RCC 7860 (cell line): ENCODE data around the gene KCND3.

Source experiments
- DNase-seq: peaks from one replicate; pipeline ENCODE4 v3.0.0-alpha.2; 2015; ENCODE audit warnings: low spot score
- FAIRE-seq: peaks from 2 replicates; lab custom pipeline; 2012; peaks lifted over from hg19 to GRCh38; lab: Jason Lieb, UNC

KCND3 gene

DNA sequence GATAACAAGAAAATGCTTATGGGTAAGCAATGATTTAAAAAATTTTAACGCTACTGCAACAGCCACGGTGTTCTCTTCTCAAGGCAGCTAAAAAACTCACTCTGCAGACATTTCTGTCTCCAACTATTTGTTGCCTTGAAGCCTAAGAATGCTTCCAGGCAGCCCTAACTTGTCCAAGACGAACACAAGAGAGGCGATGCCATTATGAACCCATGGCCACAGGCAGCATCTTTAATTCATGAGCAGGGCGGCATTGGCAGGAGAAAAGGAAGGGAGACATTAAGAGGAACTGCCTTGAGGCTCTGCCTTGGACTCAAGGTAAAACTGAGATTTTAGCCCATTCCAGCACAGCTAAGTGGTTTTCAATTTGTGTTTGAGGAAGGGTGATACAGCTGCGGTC, 67.5 kb downstream of the KCND3 start:
- no peak for FAIRE-seq
- DNase-seq = no peak

- DNase-seq (no peak), FAIRE-seq (no peak)
Measured at GRCh38 chr1:111920221-111921024, 69.0 kb downstream of the KCND3 start.

DNA sequence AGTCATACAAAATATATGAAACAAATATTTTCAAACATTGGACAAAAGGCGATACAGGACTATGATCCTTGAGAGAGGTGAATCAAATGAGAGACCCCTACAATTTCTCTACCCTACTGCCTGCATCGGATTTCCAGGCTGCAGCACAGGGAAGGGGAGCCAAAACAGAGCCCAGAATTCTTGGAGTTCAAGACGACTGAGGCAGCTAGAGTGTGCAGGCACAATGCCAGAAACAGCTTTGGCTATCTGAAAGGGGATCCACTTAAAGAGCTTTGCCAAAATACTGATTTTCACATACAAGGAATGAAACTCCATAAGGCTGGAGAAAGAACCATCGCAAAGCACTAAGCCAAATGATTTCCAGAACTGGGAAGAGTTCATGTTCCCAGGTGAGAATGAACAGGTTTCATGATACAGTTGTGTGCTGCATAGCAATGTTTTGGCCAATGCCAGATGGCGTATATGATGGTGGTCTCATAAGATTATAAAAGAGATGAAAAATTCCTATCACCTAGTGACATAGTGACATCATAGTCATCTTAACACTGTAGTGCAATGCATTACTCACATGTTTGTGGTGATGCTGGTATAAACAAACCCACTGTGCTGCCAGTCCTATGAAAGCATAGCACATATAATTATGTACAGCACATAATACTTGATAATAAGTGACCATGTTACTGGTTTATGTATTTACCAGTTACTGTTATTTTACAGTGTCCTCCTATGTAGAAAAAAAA, 77.5 kb downstream of the KCND3 start:
- FAIRE-seq (no peak), DNase-seq (no peak)

- FAIRE-seq = no peak
Measured at GRCh38 chr1:111911061-111911460, 78.4 kb downstream of the KCND3 start.

GRCh38 chr1:111909030-111909429, 80.4 kb downstream of the KCND3 start:
- no peak for DNase-seq
- no peak for FAIRE-seq

More at GRCh38 chr1:111911061-111911460, 78.4 kb downstream of the KCND3 start:
- DNase-seq = no peak

DNA sequence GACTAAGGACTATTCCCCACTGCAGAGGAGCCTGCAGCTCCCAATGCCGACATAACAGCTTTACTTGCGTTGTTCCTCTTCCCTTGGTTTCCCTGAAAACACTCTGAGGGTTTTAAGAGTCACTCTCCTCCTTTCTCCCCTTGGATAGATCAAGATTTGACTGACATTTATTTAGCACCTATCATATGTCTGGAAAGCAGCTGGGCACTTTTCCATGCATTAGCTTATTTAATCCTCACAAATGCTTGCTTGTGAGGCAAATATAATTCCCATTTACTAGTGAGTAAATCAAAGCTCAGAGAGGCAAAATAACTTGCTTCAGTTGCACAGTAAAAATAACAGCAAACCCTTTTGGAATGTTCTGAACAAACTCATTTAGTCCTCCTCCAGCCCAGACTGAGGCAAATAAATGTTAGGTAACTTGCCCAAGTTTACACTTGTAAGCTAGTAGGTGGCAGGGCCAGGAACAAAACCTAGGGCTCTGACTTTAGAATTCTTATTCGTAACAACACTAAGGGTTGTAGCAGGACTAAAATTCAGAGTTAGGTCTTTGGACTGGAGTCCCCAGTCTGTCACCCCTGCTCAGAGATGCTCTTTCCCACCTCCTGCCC, 81.4 kb downstream of the KCND3 start:
- DNase-seq (no peak), FAIRE-seq (no peak)

DNA sequence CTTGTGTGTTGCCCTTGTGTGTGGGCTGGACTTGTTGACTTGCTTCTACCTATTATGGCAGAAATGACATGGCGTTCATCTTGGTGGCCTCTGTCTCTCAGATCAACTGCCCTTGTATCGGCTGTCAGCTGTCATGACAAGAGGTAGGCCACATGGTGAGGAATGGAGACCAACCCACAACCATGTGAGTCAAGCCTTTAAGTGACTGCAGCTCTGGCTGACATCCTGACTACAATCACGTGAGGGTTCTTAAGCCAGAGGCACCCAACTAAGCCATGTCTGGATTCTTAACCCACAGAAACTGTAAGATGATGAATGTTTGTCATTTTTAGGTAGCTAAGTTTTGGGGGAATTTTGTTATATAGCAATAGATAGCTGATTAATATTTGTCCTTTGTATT, 82.1 kb downstream of the KCND3 start:
- DNase-seq (no peak), FAIRE-seq (no peak)

DNA sequence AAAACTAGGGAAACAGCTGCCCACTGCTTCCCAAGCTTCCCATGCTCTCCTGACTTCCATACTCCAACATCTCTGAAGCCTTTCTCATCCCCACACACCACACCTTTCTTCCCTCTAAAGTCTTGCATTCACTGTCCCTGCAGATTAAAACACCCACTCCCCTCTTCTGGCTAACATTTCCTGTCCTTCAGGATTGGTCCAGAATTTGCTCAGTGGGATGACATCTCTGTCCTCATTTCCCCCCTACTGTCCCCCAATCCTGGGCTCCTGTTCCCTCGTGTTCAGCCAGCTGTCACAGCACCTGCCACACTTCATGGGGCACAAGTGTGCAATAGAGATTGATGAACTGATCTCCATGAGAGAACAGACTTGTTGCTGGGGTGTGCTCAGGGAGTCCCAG, 82.7 kb downstream of the KCND3 start:
- FAIRE-seq (no peak), DNase-seq (no peak)

DNA sequence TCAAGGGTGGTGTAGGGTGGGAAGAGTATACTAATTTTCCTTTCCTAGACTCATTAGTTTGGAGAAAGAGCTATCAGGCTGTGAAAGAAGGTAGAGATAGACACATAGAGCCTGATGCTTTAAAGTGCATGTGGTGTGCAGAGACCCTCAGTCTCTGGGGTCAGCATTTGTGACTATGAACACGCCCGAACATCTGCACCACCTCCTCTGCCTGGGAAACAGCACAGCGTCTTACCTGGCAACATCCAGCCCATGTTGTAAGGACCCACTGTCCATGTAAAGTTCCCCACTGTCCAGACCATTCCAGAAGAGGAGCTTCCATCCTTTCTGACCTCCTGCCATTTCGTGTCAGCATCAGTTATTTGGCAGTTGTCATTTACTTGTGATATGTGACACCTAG, 83.4 kb downstream of the KCND3 start:
- no peak for DNase-seq
- FAIRE-seq = no peak

DNA sequence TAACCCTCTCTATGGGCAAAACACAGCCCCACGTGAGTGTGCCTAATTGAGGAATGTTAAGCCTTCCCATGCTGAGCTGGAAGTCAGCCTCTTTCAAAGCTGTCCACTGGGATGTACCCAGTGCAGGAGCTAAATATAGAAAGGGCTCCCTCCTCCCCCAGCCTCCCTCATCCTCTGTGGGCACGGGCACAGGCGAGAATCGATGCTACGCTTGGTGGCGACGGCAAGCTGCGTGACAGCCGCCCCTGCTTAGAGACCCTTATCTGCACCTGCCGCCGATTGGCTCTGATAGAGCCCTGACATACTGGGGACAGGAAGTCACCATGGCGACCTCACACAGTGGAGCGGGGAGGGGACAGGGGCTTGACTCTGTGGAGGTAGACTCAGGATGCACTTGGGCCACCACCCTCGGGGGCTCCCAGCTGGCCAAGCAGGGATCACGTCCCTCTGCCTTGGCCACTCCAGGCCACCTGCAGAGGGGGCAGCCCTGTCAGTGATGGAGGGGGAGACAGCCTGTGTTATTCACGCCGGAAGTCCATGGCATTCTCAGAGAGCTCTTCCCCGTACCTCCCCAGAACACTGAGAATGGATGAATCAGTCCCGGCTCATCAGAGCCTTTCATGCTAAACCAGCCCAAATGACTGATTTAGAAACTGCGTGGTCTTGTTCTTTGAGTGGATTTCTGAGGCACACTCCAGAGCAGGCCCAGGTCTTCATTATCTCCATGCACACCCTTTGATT, 84.8 kb downstream of the KCND3 start:
- DNase-seq = no peak
- no peak for FAIRE-seq

DNA sequence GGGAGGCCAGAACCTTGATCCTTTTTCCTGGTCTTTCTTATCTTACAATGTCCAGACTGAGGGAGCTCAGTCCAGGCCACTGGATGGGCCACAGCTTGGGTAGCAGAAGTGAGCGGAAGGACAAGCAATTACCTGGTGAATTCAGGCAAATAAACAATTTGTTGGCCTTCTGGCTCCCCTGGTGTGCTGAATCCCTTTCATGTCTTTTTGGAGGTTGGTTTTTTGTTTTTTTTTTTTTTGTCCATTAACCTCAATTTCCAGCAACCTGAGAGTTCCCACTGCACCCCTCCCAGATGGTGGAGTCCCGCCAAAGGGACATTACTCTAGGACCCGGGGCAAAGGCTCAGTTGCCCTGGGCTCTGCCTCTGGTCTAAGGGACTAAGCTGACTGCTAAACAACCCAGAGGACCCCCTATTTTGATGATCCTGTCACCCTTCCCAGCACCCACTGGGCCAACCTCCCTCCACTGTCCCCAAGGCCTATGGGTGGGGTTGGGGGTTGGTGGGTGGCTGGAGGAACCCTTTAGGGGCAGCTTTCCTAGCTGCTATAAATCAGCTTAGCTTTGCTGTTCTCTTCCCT, 85.5 kb downstream of the KCND3 start:
- DNase-seq = no peak
- no peak for FAIRE-seq

DNA sequence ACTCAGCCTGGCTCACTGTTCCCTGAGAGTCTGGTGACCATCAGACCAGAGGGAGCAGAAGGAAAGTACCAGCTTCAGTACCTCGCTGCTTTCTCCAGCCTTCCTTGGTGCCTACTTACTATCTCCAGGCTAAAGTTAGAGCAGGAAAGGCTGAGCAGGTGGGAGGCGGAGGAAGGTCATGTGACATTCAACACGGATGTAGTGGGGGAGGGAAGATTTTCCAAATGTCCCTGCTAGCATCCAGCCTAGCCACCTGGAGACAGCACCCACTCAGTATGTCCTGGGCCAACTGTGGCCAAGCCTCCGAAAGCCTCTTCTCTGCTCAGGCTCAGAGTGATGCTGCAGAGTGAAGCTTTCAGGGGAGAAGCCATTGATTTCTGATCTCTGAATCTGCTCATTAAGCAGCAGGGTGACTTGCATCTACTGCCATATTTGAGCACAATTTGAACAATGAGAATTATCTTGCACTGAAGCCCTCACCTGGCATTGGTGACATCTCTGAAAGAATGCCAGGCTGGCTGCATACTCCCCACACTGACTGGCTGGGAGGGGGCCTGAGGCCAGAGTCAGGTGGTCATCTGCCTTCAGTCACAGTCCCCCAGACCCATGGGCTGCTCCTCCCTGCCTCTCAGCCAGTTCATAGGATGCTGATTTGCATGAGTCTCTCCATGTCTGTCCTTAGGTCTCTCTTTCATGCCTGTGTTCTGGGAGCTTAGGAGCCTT, 86.2 kb downstream of the KCND3 start:
- DNase-seq (no peak), FAIRE-seq (no peak)

- no peak for DNase-seq
- no peak for FAIRE-seq
Measured at GRCh38 chr1:111895469-111895868, 94.0 kb downstream of the KCND3 start.

- no peak for FAIRE-seq
- DNase-seq = no peak
Measured at GRCh38 chr1:111895017-111895416, 94.5 kb downstream of the KCND3 start.

DNA sequence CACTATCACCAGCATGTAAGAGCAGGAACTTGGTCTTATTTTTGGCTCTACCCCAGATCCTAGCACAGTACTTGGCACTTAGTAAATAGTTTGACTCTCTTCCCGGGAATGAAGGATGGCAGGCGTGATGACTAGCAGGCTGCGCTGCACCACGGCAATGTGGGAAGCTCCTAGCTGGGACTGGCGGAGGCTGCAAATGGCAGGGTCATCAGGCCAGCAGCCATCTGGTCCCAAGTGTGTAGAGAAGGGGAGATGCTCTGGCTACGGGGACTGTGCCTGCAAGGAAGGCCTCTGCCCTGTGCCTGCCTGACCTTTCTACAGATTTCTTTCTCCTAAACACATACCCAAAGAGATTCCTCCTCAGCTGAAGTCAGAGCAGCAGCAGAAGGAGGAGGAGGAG, 95.0 kb downstream of the KCND3 start:
- no peak for DNase-seq
- FAIRE-seq = no peak

DNA sequence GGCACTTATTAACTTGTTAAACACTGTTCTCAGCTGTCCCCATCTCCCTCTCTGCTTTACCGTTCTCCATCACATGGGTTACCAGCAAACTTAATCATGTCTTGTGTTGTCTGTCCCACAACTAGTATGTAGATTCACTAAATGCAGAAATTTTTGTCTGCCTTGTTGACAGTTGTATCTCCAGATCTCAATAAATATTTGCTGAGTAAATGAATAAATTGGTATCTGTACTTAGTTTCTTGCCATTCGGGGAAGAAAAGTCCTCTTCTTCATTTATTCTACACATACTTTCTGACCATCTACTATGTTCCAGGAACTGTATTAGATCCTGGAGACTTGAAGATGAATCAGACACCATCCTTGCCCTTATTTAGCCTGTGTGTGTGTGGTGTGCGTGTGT, 97.9 kb downstream of the KCND3 start:
- DNase-seq (no peak), FAIRE-seq (no peak)

DNA sequence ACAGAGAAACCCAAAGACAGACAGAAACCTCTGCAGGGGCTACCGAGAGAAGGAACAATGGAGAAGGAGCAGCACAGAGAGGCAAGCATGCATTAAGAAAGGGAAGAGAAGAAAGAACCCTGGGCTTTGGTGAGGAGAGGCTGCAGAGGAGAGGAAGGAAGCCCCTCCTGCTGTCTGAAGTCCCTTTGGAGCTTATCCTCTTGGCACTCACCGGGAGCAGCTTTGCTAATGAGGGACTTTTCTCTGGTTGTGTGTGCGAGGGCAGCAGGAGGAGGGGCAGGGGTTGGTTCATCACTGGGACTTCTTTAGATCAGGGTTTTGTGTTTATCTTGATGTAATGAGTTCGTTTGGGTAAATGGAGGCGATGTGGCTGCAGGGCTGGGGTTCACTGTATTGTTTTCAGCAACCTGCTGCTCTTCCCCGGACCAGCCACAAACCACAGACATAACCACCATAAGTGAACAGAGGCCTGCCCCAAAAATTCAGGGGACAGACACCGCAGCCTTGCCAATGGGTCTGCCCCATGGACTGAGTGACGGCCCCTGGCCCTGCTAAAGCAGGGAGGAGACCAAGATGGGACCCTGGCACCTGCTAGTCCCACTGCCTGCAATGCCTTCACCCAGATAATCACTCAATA, 100.6 kb downstream of the KCND3 start:
- DNase-seq (no peak), FAIRE-seq (no peak)

- no peak for DNase-seq
Measured at GRCh38 chr1:111887875-111888274, 101.6 kb downstream of the KCND3 start.

GRCh38 chr1:111887385-111887784, 102.1 kb downstream of the KCND3 start:
- DNase-seq (no peak), FAIRE-seq (no peak)

More at GRCh38 chr1:111887875-111888274, 101.6 kb downstream of the KCND3 start:
- FAIRE-seq = no peak

DNA sequence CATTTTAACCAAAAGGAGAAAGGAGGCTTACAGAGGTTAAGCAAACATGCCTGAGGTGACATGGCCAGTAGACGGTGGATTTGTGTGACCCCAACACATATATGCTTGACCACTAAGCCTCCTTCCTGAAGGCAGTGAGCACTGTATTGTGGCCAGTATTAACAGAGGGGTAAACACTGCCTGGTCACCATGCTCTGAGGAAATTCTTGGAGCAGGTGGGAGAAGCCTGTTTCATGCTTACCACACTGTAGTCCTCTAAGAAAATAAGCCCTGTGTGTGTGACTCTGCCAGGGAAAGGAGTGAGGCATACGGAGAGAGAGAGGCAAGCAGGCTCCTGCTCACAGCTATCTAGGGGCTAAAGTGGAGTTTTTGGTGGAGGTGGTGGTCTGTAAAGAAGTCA, 102.7 kb downstream of the KCND3 start:
- FAIRE-seq = no peak
- DNase-seq = no peak
